Measurements from ENCODE around the gene CRYBG3. TPM values are rescaled to one million over a fixed set of nuclear protein-coding genes. Genes with fewer than 3 reads are reported as not detected.

CRYBG3 gene
- total and polyA plus RNA-seq, 4 donors, result 3.8 to 64.0 (median 15.3) TPM

DNA sequence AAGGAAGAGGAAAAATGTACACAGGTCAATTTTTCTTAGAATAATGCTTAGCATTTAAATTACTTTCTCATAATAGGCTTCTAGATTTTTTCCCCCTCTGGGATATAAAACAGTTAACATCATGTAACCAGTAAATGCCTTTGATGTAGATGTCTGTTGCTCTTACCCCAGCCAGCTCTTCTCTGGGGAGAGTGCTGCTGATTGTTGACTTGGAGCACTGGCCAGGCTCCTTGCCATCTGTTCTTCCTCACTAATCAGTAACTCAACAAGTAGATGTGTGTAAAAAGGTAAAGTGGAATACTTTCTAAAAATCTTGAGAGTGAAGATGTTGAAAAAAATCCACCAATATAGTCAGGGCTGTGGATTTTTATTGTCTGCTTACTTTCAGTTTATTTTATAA lies 108.2 kb downstream of the CRYBG3 start:
- Histone ChIP-seq H3K27ac (ENCODE audit: low read depth in 1 of 2, low read length in 1 of 2) (no peak overlapping the region), H3K9me3 (ENCODE audit: control insufficient read depth in 4 of 4, insufficient read depth in 3 of 4, low read length in 3 of 4) (no peaks in the 10 kb centered on the region), H3K4me3 (no peak overlapping the region), H3K36me3 (ENCODE audit: control insufficient read depth in 4 of 4, insufficient read depth in 4 of 4, low read length in 4 of 4) (peaks cover 9 to 48% (median 21%) of the 10 kb centered on the region in 4 donors), H3K9ac (ENCODE audit: insufficient read depth in 1 of 2, low read length in 2 of 2) (no peak overlapping the region), H3K4me1 (ENCODE audit: control insufficient read depth in 5 of 5, insufficient read depth in 5 of 5, low read length in 5 of 5) (peaks cover 0 to 5% (median 0%) of the 10 kb centered on the region in 5 donors), H3K27me3 (ENCODE audit: control insufficient read depth in 3 of 3, insufficient read depth in 3 of 3, low read length in 2 of 3) (no peaks in the 10 kb centered on the region)
- DNase-seq (no peak), ATAC-seq (ENCODE audit: insufficient read depth, low FRiP score) (no peak)
- TF ChIP-seq, protein P1, sequence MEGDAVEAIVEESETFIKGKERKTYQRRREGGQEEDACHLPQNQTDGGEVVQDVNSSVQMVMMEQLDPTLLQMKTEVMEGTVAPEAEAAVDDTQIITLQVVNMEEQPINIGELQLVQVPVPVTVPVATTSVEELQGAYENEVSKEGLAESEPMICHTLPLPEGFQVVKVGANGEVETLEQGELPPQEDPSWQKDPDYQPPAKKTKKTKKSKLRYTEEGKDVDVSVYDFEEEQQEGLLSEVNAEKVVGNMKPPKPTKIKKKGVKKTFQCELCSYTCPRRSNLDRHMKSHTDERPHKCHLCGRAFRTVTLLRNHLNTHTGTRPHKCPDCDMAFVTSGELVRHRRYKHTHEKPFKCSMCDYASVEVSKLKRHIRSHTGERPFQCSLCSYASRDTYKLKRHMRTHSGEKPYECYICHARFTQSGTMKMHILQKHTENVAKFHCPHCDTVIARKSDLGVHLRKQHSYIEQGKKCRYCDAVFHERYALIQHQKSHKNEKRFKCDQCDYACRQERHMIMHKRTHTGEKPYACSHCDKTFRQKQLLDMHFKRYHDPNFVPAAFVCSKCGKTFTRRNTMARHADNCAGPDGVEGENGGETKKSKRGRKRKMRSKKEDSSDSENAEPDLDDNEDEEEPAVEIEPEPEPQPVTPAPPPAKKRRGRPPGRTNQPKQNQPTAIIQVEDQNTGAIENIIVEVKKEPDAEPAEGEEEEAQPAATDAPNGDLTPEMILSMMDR (IDR thresholded peaks at IDR 0.05; ENCODE audit: control extremely low read depth, extremely low read depth), result no peak

DNA sequence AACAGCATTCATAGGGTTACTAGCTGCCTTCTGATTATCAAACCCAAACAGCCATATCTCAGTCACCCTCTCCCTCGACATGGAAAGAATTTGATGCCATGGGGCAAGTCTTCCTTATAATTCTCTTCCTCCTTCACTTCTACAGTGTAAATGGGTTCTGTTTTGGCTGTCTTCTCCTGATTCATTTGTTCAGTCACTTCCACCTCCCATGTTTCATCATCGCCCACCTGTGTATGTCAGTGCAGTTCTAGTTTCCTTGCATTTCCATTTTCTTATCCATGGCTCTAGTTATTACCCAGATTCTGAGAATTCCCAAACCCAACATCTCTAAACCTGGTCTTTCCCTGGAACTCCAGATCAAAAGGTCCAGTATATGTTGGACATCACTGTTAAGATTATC lies 109.4 kb downstream of the CRYBG3 start:
- ATAC-seq (ENCODE audit: insufficient read depth, low FRiP score), result no peak
- Histone ChIP-seq H3K9me3 (ENCODE audit: control insufficient read depth in 4 of 4, insufficient read depth in 3 of 4, low read length in 3 of 4) (no peaks in the 10 kb centered on the region), H3K4me1 (ENCODE audit: control insufficient read depth in 5 of 5, insufficient read depth in 5 of 5, low read length in 5 of 5) (peaks cover 0 to 5% (median 0%) of the 10 kb centered on the region in 5 donors), H3K27ac (ENCODE audit: low read depth in 1 of 2, low read length in 1 of 2) (no peak overlapping the region), H3K27me3 (ENCODE audit: control insufficient read depth in 3 of 3, insufficient read depth in 3 of 3, low read length in 2 of 3) (no peaks in the 10 kb centered on the region), H3K36me3 (ENCODE audit: control insufficient read depth in 4 of 4, insufficient read depth in 4 of 4, low read length in 4 of 4) (peaks cover 17 to 50% (median 26%) of the 10 kb centered on the region in 4 donors), H3K9ac (ENCODE audit: insufficient read depth in 1 of 2, low read length in 2 of 2) (no peak overlapping the region), H3K4me3 (no peak overlapping the region)
- TF ChIP-seq, protein P1 (IDR thresholded peaks at IDR 0.05; ENCODE audit: control extremely low read depth, extremely low read depth), result no peak
- 63 to 66% methylated on average over 2 of the region's 2 CpGs for WGBS, 2 donors
- DNase-seq, result no peak

DNA sequence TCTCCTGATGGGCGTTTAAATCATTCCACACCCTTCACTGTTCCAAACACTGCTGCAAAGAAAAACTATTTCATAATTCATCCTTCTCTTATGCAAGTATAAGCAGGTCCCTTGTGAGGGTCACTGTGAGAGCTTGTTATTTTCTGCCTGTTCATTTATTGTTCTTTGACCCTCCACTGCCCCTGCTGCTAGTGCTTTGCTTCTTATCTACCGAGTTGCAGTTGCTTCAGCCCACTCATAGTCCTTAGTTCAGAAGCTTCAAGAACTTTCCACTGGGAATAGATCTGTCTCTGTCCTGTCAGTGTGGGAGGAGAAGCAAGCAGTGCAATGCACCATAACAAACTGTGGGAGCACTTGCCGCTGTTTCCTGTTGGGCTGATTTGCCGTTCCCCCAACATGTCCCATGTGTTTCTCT lies 110.6 kb downstream of the CRYBG3 start:
- TF ChIP-seq, protein P1 (IDR thresholded peaks at IDR 0.05; ENCODE audit: control extremely low read depth, extremely low read depth), result no peak
- ATAC-seq (ENCODE audit: insufficient read depth, low FRiP score) (no peak), DNase-seq (no peak)
- Histone ChIP-seq H3K27me3 (ENCODE audit: control insufficient read depth in 3 of 3, insufficient read depth in 3 of 3, low read length in 2 of 3) (no peaks in the 10 kb centered on the region), H3K9me3 (ENCODE audit: control insufficient read depth in 4 of 4, insufficient read depth in 3 of 4, low read length in 3 of 4) (no peaks in the 10 kb centered on the region), H3K9ac (ENCODE audit: insufficient read depth in 1 of 2, low read length in 2 of 2) (no peak overlapping the region), H3K36me3 (ENCODE audit: control insufficient read depth in 4 of 4, insufficient read depth in 4 of 4, low read length in 4 of 4) (peaks cover 19 to 49% (median 26%) of the 10 kb centered on the region in 4 donors), H3K4me1 (ENCODE audit: control insufficient read depth in 5 of 5, insufficient read depth in 5 of 5, low read length in 5 of 5) (peaks cover 0 to 5% (median 0%) of the 10 kb centered on the region in 5 donors), H3K27ac (ENCODE audit: low read depth in 1 of 2, low read length in 1 of 2) (no peak overlapping the region), H3K4me3 (no peak overlapping the region)
- 78 to 84% methylated on average over 4 of the region's 4 CpGs for WGBS, 2 donors
